HEK293 (cell line): ENCODE results near the gene FRMD4B.

Experiments used
- ZBTB17 ChIP-seq: fragments of 450-650 bp; formaldehyde crosslinking; IDR thresholded peaks from 2 replicates; pipeline ENCODE4 v1.5.1; 2016; ENCODE audit warnings: missing biosample characterization, missing genetic modification characterization
- ZNF174 ChIP-seq: fragments of 450-650 bp; formaldehyde crosslinking; IDR thresholded peaks from 2 replicates; pipeline ENCODE4 v1.5.0; 2017; ENCODE audit warnings: missing biosample characterization, mild to moderate bottlenecking, missing genetic modification characterization
- ZNF175 ChIP-seq: fragments of 450-650 bp; formaldehyde crosslinking; IDR thresholded peaks from 2 replicates; pipeline ENCODE4 v1.5.1; 2016; ENCODE audit warnings: missing biosample characterization, missing genetic modification characterization
- ZNF274 ChIP-seq, 2 experiments: fragments of 200-500 bp in 1 of 2; fragments of 450-650 bp in 1 of 2; sonication (Bioruptor generic) in 1 of 2; formaldehyde crosslinking in 1 of 2; IDR thresholded peaks; 2 replicates each; pipeline versions ENCODE4 v1.5.1 to v1.6.1; 2014 to 2016; ENCODE audit warnings: borderline replicate concordance in 1 of 2, inconsistent platforms in 1 of 2, low read length in 1 of 2, missing biosample characterization in 1 of 2, missing genetic modification characterization in 1 of 2
- TF ChIP-seq, protein P1 (sequence below): fragments of 450-650 bp; formaldehyde crosslinking; optimal IDR thresholded peaks from 2 replicates; pipeline ENCODE3; 2016; ENCODE audit warnings: missing biosample characterization, mild to moderate bottlenecking, missing genetic modification characterization
- TF ChIP-seq, protein P2 (sequence below): fragments of 450-650 bp; formaldehyde crosslinking; IDR thresholded peaks from 2 replicates; pipeline ENCODE4 v1.5.1; 2017; ENCODE audit warnings: missing biosample characterization, missing genetic modification characterization

DNA sequence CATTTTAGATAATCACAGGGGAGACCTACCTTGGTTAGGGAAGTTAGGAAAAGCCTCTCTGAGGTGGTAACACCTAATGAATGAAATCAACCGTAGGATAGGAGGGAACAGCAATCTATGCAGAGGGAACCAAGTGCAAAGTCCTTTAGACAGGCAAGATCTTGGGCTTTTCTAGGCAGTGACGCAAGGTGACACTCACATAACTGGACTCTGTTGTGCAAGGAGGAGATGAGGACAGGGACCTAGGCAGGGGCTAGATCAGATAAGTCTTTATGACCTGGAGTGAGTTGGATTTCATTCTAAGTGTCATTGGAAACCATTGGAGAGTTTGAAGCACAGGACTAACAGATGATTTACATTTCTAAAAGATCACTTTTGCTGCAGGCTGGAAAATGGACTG is 258.9 kb downstream of the FRMD4B start:
- TF ChIP-seq ZBTB17 (tag by site-specific recombination) (no peak), ZNF174 (tag by site-specific recombination) (no peak), ZNF274 (IDR thresholded peaks at IDR 0.05; ENCODE audit: low read length) (no peak), ZNF274 (tag by site-specific recombination; IDR thresholded peaks at IDR 0.05; ENCODE audit: borderline replicate concordance) (no peak), ZNF175 (no peak)
- TF ChIP-seq, protein P1, sequence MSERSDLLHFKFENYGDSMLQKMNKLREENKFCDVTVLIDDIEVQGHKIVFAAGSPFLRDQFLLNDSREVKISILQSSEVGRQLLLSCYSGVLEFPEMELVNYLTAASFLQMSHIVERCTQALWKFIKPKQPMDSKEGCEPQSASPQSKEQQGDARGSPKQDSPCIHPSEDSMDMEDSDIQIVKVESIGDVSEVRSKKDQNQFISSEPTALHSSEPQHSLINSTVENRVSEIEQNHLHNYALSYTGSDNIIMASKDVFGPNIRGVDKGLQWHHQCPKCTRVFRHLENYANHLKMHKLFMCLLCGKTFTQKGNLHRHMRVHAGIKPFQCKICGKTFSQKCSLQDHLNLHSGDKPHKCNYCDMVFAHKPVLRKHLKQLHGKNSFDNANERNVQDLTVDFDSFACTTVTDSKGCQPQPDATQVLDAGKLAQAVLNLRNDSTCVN (tag by site-specific recombination), result no peak
- TF ChIP-seq, protein P2, sequence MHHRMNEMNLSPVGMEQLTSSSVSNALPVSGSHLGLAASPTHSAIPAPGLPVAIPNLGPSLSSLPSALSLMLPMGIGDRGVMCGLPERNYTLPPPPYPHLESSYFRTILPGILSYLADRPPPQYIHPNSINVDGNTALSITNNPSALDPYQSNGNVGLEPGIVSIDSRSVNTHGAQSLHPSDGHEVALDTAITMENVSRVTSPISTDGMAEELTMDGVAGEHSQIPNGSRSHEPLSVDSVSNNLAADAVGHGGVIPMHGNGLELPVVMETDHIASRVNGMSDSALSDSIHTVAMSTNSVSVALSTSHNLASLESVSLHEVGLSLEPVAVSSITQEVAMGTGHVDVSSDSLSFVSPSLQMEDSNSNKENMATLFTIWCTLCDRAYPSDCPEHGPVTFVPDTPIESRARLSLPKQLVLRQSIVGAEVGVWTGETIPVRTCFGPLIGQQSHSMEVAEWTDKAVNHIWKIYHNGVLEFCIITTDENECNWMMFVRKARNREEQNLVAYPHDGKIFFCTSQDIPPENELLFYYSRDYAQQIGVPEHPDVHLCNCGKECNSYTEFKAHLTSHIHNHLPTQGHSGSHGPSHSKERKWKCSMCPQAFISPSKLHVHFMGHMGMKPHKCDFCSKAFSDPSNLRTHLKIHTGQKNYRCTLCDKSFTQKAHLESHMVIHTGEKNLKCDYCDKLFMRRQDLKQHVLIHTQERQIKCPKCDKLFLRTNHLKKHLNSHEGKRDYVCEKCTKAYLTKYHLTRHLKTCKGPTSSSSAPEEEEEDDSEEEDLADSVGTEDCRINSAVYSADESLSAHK, result no peak
